ENCODE measurements around the gene RAB10. TPM values are rescaled to one million over a fixed set of nuclear protein-coding genes. Genes with fewer than 3 reads are reported as not detected.
A peak's percentile ranks its signal among the peaks of the same experiment; 100 is the strongest.
"Not testable (repeated sequence)": the region's sequence is repeated elsewhere in the genome, so short reads cannot be mapped to it uniquely, and the experiment has no call there.

Gene RAB10
- total and polyA plus RNA-seq, 3 donors from 2014 or later: 74.8 to 112 (median 96.8) TPM

GRCh38 chr2:26020231-26020640 is 13.6 kb upstream of the RAB10 start:
- no peaks in the 10 kb centered on the region for H3K36me3 ChIP-seq (ENCODE audit: low read depth, missing control alignments)
- TF ChIP-seq POLR2A (IDR thresholded peaks at IDR 0.05) (no peak), CTCF (IDR thresholded peaks at IDR 0.05) (no peak)
- H3K27ac ChIP-seq: no peak overlapping the region
- DNase-seq: no peak
- WGBS, 2 donors: 59 to 81% methylated on average over 4 of the region's 4 CpGs
- no peaks in the 10 kb centered on the region for H3K27me3 ChIP-seq
- H3K9me3 ChIP-seq: no peaks in the 10 kb centered on the region
- H3K4me1 ChIP-seq: peaks cover 18% of the 10 kb centered on the region
- H3K4me3 ChIP-seq: no peak overlapping the region
- intact Hi-C loops (cut with DNase I; ENCODE audit: low total_unique reads): no loop called here

- H3K27ac ChIP-seq: no peak overlapping the region
- intact Hi-C loops (cut with DNase I; ENCODE audit: low total_unique reads): no loop called here
- 95 to 97% methylated on average over 2 of the region's 2 CpGs for WGBS, 2 donors
- no peaks in the 10 kb centered on the region for H3K9me3 ChIP-seq
- no peaks in the 10 kb centered on the region for H3K36me3 ChIP-seq (ENCODE audit: low read depth, missing control alignments)
- no peak overlapping the region for H3K4me3 ChIP-seq
- no peaks in the 10 kb centered on the region for H3K27me3 ChIP-seq
- no peak for DNase-seq
- no peak for TF ChIP-seq POLR2A (IDR thresholded peaks at IDR 0.05)
- TF ChIP-seq CTCF (IDR thresholded peaks at IDR 0.05): no peak
- no peaks in the 10 kb centered on the region for H3K4me1 ChIP-seq
Measured at GRCh38 chr2:26024260-26024659, 9.6 kb upstream of the RAB10 start.

GRCh38 chr2:26025509-26025908 is 8.4 kb upstream of the RAB10 start:
- no peak overlapping the region for H3K27ac ChIP-seq
- H3K27me3 ChIP-seq: no peaks in the 10 kb centered on the region
- H3K36me3 ChIP-seq (ENCODE audit: low read depth, missing control alignments): no peaks in the 10 kb centered on the region
- no peaks in the 10 kb centered on the region for H3K9me3 ChIP-seq
- no peak overlapping the region for H3K4me3 ChIP-seq
- TF ChIP-seq CTCF (IDR thresholded peaks at IDR 0.05) (no peak), POLR2A (IDR thresholded peaks at IDR 0.05) (no peak)
- intact Hi-C loops (cut with DNase I; ENCODE audit: low total_unique reads): no loop called here
- DNase-seq: no peak
- no peaks in the 10 kb centered on the region for H3K4me1 ChIP-seq

GRCh38 chr2:26028083-26028482 is 5.8 kb upstream of the RAB10 start:
- H3K27ac ChIP-seq; H3K4me3 ChIP-seq; intact Hi-C loops (cut with DNase I; ENCODE audit: low total_unique reads); H3K4me1 ChIP-seq; H3K27me3 ChIP-seq; H3K9me3 ChIP-seq; H3K36me3 ChIP-seq (ENCODE audit: low read depth, missing control alignments): not testable (repeated sequence)
- WGBS, 2 donors: 92 to 95% methylated on average over 15 to 16 of the region's 16 CpGs
- DNase-seq: peak; percentile 11

GRCh38 chr2:26032586-26033269 is 1.2 kb upstream of the RAB10 start:
- Histone ChIP-seq H3K4me3 (peak overlapping the region; percentile 93 to 96), H3K27ac (peak overlapping the region; percentile 96 to 98), H3K4me1 (peaks cover 15% of the 10 kb centered on the region)
- H3K36me3 ChIP-seq (ENCODE audit: low read depth, missing control alignments); DNase-seq; H3K9me3 ChIP-seq; H3K27me3 ChIP-seq; intact Hi-C loops (cut with DNase I; ENCODE audit: low total_unique reads): not testable (repeated sequence)
- 21 to 26% methylated on average over 23 to 24 of the region's 24 CpGs for WGBS, 2 donors

- WGBS, 2 donors: 0% methylated on average over 18 to 29 of the region's 38 CpGs
- Histone ChIP-seq H3K4me3 (peak overlapping the region; percentile 93 to 96), H3K27me3 (no peaks in the 10 kb centered on the region), H3K36me3 (ENCODE audit: low read depth, missing control alignments) (no peaks in the 10 kb centered on the region), H3K27ac (peak overlapping the region; percentile 96 to 98), H3K4me1 (peaks cover 15% of the 10 kb centered on the region), H3K9me3 (no peaks in the 10 kb centered on the region)
- TF ChIP-seq CTCF (IDR thresholded peaks at IDR 0.05) (no peak), POLR2A (IDR thresholded peaks at IDR 0.05) (no peak)
- peak; percentile 74 for DNase-seq
- intact Hi-C loops (cut with DNase I; ENCODE audit: low total_unique reads): no loop called here
Measured at GRCh38 chr2:26033270-26033817, 540 bp upstream of the RAB10 start.
